ENCODE data around the gene CNKSR1. TPM values are rescaled to one million over a fixed set of nuclear protein-coding genes. Genes with fewer than 3 reads are reported as not detected.

The CNKSR1 gene
- total and polyA plus RNA-seq, 2 of the 8 experiments (the other 6 are each of a cell fraction or from before 2014, with no cell fraction given): 13.9 to 14.5 TPM

DNA sequence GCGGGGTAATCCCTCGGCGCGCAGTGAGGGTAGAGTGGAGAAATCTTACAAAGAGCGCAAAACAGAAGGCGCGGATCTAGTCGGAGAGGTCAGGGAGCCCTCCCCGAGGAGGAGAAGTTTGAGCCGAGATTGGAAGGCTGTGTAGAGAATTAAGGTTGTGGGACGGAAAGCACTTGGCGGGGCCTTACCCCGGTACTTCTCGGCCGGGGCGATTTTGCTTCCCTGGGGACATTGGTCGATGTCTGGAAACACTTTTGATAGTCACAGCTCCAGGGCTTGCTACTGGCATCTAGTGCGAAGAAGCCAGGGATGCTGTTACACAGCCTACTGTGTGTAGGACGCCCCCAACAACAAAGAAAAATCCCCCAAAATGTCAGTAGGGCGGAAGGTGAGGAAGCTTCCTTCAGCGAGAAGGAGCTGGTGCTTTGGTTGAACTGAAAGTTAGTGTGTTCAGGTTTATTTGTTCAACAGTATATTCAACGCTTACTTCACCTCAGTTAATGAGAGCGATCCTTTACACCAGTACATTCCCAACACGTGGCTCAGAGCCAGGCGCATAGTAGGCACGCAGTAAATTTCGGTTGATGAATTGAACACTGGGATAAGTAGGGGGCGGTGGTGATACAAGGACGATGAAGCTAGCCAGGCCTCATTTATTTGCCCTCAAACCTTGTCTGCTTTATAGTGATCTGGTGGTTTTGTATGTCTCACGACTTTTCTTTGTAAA, 57.5 kb downstream of the CNKSR1 start:
- peak overlapping the region; percentile 26; the same call in 1 of the 2 replicates for H2BK5ac ChIP-seq (ENCODE audit: low read depth, low read length)
- ChIA-PET CTCF (ENCODE audit: partially characterized antibody) (interaction anchor here (0.5 to 6.5 kb wide), 39 partner anchors 9 to 442 kb away, joined by 3 to 69 read pairs (median 4); partner anchors contain the start of genes C1orf232, CATSPER4, CD52 and CNKSR1), POLR2A (ENCODE audit: partially characterized antibody) (interaction anchor here (0.6 to 1.9 kb wide), 15 partner anchors 10 to 238 kb away, joined by 3 to 7 read pairs (median 3); partner anchors contain the start of genes C1orf232, CATSPER4, LIN28A and PDIK1L)
- WGBS, 2 experiments (ENCODE audit: extremely low coverage in 1 of 2, insufficient coverage in 1 of 2, insufficient read length in 1 of 2, insufficient replicate concordance in 2 of 2, low coverage in 1 of 2, low lambda C conversion rate in 2 of 2, missing lambda C conversion rate in 1 of 2): 3% methylated on average over 30 of the region's 30 CpGs; no CpG with 5 or more reads in 1 of the 2 experiments
- H3K4me1 ChIP-seq (replicated peaks in 1 of 4; ENCODE audit: control insufficient read depth in 3 of 4, insufficient read depth in 4 of 4, low read length in 3 of 4): peaks cover 2 to 6% (median 4%) of the 10 kb centered on the region in 4 experiments; a peak in 6 of 7 replicates
- peak overlapping the region; percentile 0 for H2BK12ac ChIP-seq (ENCODE audit: low read depth, low read length)
- peaks cover 5 to 49% of the 10 kb centered on the region in 2 experiments for H3K79me2 ChIP-seq (ENCODE audit: control insufficient read depth in 1 of 2, insufficient read depth in 2 of 2, low read length in 2 of 2)
- H2BK120ac ChIP-seq (replicated peaks; ENCODE audit: low read depth, low read length): no peak overlapping the region
- peak overlapping the region; percentile 54; the same call in 1 of the 2 replicates for H2AFZ ChIP-seq (ENCODE audit: low read length)
- DNase-seq (ENCODE audit: low read depth in 1 of 2, low spot score in 2 of 2): no peak
- peaks cover 9% of the 10 kb centered on the region for H3K79me1 ChIP-seq (ENCODE audit: low read depth, low read length)
- H2BK15ac ChIP-seq (ENCODE audit: low read length): no peak overlapping the region
- peak; percentile 60 for FAIRE-seq
- H4K91ac ChIP-seq (replicated peaks; ENCODE audit: insufficient read length, low read length): peak overlapping the region; percentile 52
- no peaks in the 10 kb centered on the region for H3K27me3 ChIP-seq (replicated peaks in 1 of 4; ENCODE audit: control insufficient read depth in 3 of 4, extremely low read depth in 1 of 4, insufficient read depth in 3 of 4, low read length in 3 of 4)
- H4K5ac ChIP-seq (ENCODE audit: insufficient read length, low read depth, low read length): peak overlapping the region; percentile 50
- H3K23ac ChIP-seq (ENCODE audit: insufficient read length): no peak overlapping the region
- peak overlapping the region; percentile 57 for H3K4ac ChIP-seq (replicated peaks; ENCODE audit: insufficient read length, low read depth, low read length)
- no peaks in the 10 kb centered on the region for H3K9me3 ChIP-seq (ENCODE audit: insufficient read depth in 2 of 2, low read depth in 1 of 2, low read length in 1 of 2)
- H2AK5ac ChIP-seq (ENCODE audit: low read depth, low read length): 0 out of 2 replicates have a peak overlapping the region, but pooled peaks have one; percentile 4
- H3K18ac ChIP-seq (ENCODE audit: extremely low read depth, low read length): peak overlapping the region; percentile 26; the same call in 1 of the 2 replicates
- H3K23me2 ChIP-seq (ENCODE audit: low read depth, low read length): peaks cover 4% of the 10 kb centered on the region; the same call in 1 of the 2 replicates
- peak overlapping the region; percentile 42 for H3K56ac ChIP-seq (replicated peaks; ENCODE audit: insufficient read length, low read depth, low read length)
- peak overlapping the region; percentile 63 to 89 (median 72) for H3K9ac ChIP-seq (replicated peaks in 1 of 4; ENCODE audit: extremely low read depth in 1 of 4, low read depth in 3 of 4, low read length in 3 of 4)
- H4K8ac ChIP-seq (ENCODE audit: extremely low read depth, insufficient read depth, low read length): peak overlapping the region; percentile 89; the same call in 1 of the 2 replicates
- H3K27ac ChIP-seq (ENCODE audit: low read depth, low read length): peak overlapping the region; percentile 39; the same call in 1 of the 2 replicates
- H3K4me2 ChIP-seq (ENCODE audit: insufficient read depth in 1 of 2, low read depth in 2 of 2, low read length in 2 of 2): peak overlapping the region; percentile 87 to 98
- peaks cover 0 to 5% (median 0%) of the 10 kb centered on the region in 4 experiments; a peak in 1 of 8 replicates for H3K36me3 ChIP-seq (ENCODE audit: control insufficient read depth in 2 of 4, insufficient read depth in 4 of 4, low read length in 3 of 4)
- H3K14ac ChIP-seq (ENCODE audit: insufficient read length): no peak overlapping the region
- peak overlapping the region; percentile 83 to 98 (median 90) for H3K4me3 ChIP-seq (ENCODE audit: extremely low read depth in 1 of 4, insufficient read depth in 2 of 4, low read depth in 3 of 4, low read length in 4 of 4)
- H4K20me1 ChIP-seq (replicated peaks in 1 of 2; ENCODE audit: control insufficient read depth in 1 of 2, insufficient read depth in 2 of 2, low read length in 2 of 2): peaks cover 4 to 10% of the 10 kb centered on the region in 2 experiments
- no peak overlapping the region for H2BK20ac ChIP-seq (ENCODE audit: low read length)
- TF ChIP-seq, protein P1, sequence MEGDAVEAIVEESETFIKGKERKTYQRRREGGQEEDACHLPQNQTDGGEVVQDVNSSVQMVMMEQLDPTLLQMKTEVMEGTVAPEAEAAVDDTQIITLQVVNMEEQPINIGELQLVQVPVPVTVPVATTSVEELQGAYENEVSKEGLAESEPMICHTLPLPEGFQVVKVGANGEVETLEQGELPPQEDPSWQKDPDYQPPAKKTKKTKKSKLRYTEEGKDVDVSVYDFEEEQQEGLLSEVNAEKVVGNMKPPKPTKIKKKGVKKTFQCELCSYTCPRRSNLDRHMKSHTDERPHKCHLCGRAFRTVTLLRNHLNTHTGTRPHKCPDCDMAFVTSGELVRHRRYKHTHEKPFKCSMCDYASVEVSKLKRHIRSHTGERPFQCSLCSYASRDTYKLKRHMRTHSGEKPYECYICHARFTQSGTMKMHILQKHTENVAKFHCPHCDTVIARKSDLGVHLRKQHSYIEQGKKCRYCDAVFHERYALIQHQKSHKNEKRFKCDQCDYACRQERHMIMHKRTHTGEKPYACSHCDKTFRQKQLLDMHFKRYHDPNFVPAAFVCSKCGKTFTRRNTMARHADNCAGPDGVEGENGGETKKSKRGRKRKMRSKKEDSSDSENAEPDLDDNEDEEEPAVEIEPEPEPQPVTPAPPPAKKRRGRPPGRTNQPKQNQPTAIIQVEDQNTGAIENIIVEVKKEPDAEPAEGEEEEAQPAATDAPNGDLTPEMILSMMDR (IDR thresholded peaks at IDR 0.05; ENCODE audit: control extremely low read depth in 1 of 3, insufficient read depth in 1 of 3, low read depth in 1 of 3, low read length in 3 of 3): peak in 1 of 3 experiments; percentile 24; a peak in 1 of 4 replicates
- TF ChIP-seq CREB1 (IDR thresholded peaks at IDR 0.05) (peak; percentile 43; the same call in 1 of the 2 replicates), YY1 (IDR thresholded peaks at IDR 0.05; ENCODE audit: low read depth, low read length) (no peak), ASH2L (IDR thresholded peaks at IDR 0.05; ENCODE audit: low read length) (peak; percentile 26), SAP30 (IDR thresholded peaks at IDR 0.05; ENCODE audit: insufficient read depth, insufficient replicate concordance, low read length) (peak; percentile 24), POLR2A (IDR thresholded peaks at IDR 0.05; ENCODE audit: control extremely low read depth in 1 of 2, low read depth in 2 of 2, low read length in 2 of 2) (no peak), CHD2 (IDR thresholded peaks at IDR 0.05; ENCODE audit: low read length) (no peak), TCF12 (IDR thresholded peaks at IDR 0.05; ENCODE audit: low read depth, low read length) (no peak), JUN (IDR thresholded peaks at IDR 0.05; ENCODE audit: low read depth, low read length) (no peak)
